Neural cell (in vitro differentiated cells): Measurements from ENCODE around the gene PPP3CA.

Experiments used
- CTCF ChIP-seq: fragments of 450-650 bp; IDR thresholded peaks from 2 replicates; pipeline ENCODE4 v1.5.1; 2014; ENCODE audit warnings: antibody characterized with exemption, mild to moderate bottlenecking, moderate library complexity; ENCODE audit not compliant: poor library complexity, severe bottlenecking
- EP300 ChIP-seq: fragments of 450-650 bp; conservative IDR thresholded peaks from 2 replicates; pipeline ENCODE4 v1.6.1; 2014; ENCODE audit warnings: antibody characterized with exemption, mild to moderate bottlenecking, moderate library complexity; ENCODE audit not compliant: poor library complexity, severe bottlenecking
- EZH2 ChIP-seq: fragments of 200-600, 300-800 bp; shearing (Covaris generic), sonication (generic); IDR thresholded peaks from 2 replicates; pipeline ENCODE4 v1.6.1; 2014; ENCODE audit warnings: antibody characterized with exemption, low read length, borderline replicate concordance, mild to moderate bottlenecking; ENCODE audit not compliant: insufficient read depth, poor library complexity, severe bottlenecking
- MXI1 ChIP-seq: fragments of 450-650 bp; conservative IDR thresholded peaks from 2 replicates; pipeline ENCODE4 v1.6.1; 2014; ENCODE audit warnings: antibody characterized with exemption, mild to moderate bottlenecking; ENCODE audit not compliant: poor library complexity, severe bottlenecking
- POLR2AphosphoS5 ChIP-seq: IDR thresholded peaks from 2 replicates; pipeline ENCODE4 v1.6.1; 2012
- RAD21 ChIP-seq: fragments of 450-650 bp; conservative IDR thresholded peaks from 2 replicates; pipeline ENCODE4 v1.6.1; 2014; ENCODE audit warnings: antibody characterized with exemption, mild to moderate bottlenecking, moderate library complexity
- SMC3 ChIP-seq: fragments of 450-650 bp; conservative IDR thresholded peaks from 2 replicates; pipeline ENCODE4 v1.6.1; 2014; ENCODE audit warnings: antibody characterized with exemption, mild to moderate bottlenecking, moderate library complexity; ENCODE audit not compliant: poor library complexity
- TAF1 ChIP-seq: IDR thresholded peaks from 2 replicates; pipeline ENCODE4 v1.6.1; 2012; ENCODE audit warnings: low read depth
- TF ChIP-seq, protein P1 (sequence below): IDR thresholded peaks from 2 replicates; pipeline ENCODE4 v1.6.1; 2012; ENCODE audit warnings: borderline replicate concordance

GRCh38 chr4:101284546-101284945 is 62.8 kb downstream of the PPP3CA start:
- TF ChIP-seq EP300 (no peak), POLR2AphosphoS5 (no peak), CTCF (no peak), SMC3 (no peak), EZH2 (no peak), TAF1 (no peak), RAD21 (no peak), MXI1 (no peak)
- TF ChIP-seq, protein P1, sequence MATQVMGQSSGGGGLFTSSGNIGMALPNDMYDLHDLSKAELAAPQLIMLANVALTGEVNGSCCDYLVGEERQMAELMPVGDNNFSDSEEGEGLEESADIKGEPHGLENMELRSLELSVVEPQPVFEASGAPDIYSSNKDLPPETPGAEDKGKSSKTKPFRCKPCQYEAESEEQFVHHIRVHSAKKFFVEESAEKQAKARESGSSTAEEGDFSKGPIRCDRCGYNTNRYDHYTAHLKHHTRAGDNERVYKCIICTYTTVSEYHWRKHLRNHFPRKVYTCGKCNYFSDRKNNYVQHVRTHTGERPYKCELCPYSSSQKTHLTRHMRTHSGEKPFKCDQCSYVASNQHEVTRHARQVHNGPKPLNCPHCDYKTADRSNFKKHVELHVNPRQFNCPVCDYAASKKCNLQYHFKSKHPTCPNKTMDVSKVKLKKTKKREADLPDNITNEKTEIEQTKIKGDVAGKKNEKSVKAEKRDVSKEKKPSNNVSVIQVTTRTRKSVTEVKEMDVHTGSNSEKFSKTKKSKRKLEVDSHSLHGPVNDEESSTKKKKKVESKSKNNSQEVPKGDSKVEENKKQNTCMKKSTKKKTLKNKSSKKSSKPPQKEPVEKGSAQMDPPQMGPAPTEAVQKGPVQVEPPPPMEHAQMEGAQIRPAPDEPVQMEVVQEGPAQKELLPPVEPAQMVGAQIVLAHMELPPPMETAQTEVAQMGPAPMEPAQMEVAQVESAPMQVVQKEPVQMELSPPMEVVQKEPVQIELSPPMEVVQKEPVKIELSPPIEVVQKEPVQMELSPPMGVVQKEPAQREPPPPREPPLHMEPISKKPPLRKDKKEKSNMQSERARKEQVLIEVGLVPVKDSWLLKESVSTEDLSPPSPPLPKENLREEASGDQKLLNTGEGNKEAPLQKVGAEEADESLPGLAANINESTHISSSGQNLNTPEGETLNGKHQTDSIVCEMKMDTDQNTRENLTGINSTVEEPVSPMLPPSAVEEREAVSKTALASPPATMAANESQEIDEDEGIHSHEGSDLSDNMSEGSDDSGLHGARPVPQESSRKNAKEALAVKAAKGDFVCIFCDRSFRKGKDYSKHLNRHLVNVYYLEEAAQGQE, result no peak
